ENCODE data around the gene GRK2.

Gene GRK2

DNA sequence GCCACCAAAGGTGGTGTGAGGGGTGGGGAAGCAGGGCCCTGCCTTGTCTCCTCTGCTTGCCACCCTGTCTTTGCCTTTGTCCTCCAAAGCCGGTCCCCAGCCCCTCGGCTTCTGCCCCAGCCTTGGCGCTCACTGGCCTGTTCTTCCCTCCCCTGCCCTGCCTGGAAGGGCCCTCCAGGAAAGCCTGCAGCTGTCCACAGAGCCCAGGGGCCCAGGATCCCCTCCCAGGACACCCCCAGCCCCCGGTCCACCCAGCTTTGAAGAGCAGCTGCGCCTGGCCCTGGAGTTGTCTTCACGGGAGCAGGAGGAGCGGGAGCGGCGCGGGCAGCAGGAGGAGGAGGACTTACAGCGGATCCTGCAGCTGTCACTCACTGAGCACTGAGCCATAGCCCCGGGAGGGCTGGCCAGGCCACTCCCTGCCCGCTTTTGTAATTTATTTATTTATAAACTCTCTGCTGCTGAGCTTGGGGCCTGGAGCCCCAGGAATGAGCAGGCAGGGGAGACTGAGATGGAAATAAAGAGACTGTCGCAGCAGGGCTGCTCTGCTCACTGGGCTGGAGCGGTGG, 35.8 kb downstream of the GRK2 start:
- DNase-seq, result no peak

DNA sequence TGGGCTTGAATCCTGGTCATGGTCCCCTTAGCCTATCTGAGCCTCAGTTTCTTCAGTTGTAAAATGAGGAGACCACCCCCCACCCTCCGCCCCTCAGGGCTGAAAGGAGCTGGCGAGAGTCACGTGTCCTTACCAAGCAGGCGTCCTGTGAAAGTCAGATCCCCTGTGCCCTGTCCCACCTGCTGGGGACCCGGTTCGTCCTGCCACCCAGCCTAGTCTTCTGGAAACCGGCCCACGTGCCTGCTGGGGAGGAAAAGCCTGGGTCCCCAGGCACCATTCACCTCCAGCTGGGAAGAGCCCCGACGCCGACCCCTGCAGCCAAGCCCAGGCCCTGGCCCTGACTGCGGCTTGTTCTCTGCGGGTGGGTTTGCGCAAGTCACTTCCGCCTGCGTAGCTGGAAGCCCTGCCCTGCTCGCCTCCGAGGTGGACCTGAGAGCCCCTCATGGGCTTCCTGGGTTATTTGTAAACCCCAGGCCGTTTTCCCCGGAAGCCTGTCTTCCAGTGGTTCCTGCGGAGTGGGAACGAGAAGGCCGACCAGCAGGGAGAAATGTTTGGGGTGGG, 36.4 kb downstream of the GRK2 start:
- DNase-seq, result peak; percentile 15

DNA sequence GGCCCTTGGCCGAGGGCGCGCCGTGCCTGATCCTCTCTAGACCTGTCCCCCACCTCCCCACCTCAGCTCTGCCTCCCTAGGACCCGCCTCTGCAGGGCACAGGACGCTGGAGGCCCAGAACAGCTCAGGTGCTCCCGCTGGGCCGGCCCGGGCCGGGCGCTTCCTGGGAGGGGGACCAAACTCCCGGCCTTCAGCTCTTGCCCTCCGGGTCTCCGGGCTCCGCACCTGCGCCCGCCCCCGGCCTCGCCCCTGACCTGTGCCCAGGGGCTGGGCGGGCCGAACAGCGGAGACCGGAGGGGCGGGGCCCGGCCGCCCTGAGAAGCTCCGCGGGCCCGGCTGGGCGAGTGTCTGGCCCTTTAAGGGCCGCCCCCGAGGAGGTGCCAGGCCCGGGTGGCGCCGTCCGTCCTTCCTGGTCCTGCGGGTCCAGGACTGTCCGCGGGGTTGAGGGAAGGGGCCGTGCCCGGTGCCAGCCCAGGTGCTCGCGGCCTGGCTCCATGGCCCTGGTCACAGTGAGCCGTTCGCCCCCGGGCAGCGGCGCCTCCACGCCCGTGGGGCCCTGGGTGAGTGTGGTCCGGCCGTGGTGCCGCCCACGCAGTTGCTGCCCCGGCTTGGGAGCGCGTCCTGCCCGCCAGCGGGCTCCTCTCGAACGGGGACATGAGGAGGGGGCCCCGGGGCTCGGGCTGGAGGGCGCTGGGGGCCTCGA, 37.0 kb downstream of the GRK2 start, which contains the start of gene SSH3:
Gene SSH3 (plus strand): TSS at position 399 of the 703 bp plus-strand sequence. CDS start 96 bp downstream, at position 495.
- DNase-seq, result peak; percentile 61

DNA sequence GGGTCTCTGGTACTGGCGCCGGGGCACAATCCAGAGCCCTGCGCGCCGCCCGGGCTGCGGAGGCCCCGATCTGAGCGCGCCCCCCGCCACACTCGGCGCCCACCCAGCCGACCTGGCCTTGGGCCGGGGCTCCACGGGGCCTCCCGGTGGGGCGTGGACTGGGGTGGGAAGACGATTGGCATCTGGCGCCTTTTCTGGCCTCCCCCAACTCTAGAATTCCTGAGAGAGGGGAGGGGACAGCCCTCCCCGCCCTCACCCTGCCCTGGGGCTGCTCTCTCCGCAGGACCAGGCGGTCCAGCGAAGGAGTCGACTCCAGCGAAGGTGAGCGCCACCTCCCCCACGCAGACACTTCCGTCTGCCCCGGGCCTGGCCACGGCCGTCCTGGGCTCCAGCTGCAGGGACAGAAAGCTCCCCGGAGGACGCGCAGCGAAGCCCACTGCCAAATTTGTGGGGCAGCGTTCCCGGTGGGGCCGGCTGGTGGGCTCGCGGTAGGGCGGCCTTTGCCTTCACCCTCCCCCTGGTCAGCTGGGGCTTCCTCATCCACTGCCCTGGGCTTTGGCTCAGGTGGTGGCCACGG, 37.6 kb downstream of the GRK2 start:
- DNase-seq, result no peak

DNA sequence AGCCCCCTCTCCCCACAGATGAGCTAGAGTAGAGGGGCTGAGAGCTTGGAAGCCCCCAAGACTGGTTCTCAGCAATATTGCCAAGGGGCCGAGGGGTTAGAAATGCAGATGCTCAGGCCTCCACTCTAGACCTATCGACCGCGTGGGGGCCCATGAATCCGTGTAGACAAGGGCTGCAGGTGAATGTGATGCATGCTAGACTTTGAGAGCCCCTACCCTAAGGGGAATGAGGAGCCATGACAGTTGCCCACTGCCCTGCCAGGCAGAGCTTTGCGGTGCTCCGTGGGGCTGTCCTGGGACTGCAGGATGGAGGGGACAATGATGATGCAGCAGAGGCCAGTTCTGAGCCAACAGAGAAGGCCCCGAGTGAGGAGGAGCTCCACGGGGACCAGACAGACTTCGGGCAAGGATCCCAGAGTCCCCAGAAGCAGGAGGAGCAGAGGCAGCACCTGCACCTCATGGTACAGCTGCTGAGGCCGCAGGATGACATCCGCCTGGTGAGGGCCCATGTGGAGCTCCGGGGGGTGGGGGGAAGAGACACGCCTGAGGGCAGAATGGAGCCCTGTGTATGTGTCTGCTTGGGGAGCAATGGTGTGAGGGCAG, 38.3 kb downstream of the GRK2 start:
- no peak for DNase-seq

DNA sequence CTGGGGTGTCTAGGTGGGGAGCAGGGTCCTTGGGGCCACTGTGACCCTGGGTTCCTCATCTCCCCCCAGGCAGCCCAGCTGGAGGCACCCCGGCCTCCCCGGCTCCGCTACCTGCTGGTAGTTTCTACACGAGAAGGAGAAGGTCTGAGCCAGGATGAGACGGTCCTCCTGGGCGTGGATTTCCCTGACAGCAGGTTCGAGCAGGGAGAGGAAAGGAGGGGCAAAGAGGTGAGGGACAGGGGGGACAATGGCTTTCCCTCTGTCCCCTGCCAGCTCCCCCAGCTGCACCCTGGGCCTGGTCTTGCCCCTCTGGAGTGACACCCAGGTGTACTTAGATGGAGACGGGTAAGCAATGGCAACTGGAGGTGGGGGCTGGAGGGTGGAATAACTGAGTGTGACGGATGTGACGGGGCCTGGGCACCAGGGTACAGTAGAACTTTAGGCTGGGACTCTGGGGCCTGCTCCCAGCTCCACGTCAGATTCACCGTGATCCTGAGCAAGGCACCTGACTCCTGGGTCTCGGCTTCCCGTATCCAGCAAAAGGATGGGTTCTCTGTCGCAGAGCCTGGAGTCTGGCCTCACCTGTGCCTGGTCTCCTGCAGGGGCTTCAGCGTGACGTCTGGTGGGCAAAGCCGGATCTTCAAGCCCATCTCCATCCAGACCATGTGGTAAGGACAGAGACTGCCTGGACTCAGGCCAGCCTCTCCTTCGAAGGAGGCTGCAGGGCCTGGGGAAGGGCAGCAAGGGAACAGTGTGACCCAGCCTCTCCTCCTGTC, 40.7 kb downstream of the GRK2 start:
- no peak for DNase-seq

DNA sequence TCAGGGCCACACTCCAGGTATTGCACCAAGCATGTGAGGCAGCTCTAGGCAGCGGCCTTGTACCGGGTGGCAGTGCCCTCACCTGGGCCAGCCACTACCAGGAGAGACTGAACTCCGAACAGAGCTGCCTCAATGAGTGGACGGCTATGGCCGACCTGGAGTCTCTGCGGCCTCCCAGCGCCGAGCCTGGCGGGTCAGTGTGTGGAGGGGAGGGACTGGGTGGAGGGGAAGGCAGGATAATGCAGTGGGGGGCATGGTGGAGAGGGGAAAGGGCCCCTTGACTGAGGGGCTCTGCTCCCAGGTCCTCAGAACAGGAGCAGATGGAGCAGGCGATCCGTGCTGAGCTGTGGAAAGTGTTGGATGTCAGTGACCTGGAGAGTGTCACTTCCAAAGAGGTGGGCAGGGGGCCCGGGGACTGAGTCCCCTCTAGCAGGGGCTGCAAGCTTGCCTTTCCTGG, 41.3 kb downstream of the GRK2 start:
- no peak for DNase-seq

DNA sequence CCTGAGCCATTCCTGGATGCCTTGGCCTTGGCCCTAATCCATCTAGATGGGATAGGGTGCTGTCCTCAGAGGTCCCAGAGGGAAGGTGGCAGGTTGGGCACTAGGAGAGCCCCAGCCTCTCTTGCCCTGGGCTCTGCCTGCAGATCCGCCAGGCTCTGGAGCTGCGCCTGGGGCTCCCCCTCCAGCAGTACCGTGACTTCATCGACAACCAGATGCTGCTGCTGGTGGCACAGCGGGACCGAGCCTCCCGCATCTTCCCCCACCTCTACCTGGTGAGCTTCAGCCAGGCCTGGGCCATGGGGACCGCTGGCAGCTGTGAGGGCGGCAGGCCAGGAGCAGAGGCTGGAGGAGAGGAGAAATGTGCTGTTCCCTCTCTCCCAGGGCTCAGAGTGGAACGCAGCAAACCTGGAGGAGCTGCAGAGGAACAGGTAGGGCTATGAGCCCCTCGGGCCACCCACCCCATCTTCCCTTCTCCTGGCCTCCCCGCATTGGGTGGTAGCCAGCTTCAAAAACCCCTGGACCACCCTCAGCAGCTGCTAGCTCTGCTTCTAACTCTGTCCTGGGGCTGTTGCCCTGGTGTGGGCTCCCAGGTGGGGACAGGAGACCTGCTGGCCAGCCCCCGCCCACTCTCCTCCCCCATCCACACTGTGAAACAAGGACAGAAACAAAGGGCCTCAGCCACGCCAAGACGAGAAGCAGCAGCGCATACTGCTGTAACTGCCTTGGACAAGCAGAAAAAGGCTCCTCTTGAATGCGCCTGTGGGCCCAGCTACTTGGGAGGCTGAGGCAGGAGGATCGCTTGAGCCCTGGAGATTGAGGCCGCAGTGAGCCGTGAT, 42.0 kb downstream of the GRK2 start:
- DNase-seq, result no peak

DNA sequence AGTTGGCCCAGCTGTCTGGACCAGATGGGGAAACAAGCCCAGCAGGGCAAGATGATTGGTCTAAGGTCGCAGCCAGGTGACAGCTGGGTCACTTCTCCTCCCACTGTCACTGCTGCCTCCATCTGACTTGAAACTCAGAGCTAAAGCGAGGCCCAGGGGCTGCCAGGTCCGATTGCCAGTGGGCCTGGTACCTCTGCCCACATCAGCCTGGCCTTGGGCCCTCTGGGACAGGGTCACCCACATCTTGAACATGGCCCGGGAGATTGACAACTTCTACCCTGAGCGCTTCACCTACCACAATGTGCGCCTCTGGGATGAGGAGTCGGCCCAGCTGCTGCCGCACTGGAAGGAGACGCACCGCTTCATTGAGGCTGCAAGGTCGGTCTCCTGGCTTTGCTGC, 42.9 kb downstream of the GRK2 start:
- DNase-seq, result no peak

DNA sequence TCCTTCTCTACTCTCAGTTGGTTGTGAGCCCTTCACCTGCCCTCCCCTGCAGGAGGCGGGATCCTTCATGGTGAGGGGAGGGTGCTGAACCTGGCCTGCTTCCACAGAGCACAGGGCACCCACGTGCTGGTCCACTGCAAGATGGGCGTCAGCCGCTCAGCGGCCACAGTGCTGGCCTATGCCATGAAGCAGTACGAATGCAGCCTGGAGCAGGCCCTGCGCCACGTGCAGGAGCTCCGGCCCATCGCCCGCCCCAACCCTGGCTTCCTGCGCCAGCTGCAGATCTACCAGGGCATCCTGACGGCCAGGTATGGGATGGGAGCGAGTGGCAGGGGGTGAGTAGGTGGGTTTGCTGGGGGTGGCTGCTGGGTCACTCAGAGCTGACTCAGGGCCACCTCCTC, 43.4 kb downstream of the GRK2 start:
- no peak for DNase-seq

DNA sequence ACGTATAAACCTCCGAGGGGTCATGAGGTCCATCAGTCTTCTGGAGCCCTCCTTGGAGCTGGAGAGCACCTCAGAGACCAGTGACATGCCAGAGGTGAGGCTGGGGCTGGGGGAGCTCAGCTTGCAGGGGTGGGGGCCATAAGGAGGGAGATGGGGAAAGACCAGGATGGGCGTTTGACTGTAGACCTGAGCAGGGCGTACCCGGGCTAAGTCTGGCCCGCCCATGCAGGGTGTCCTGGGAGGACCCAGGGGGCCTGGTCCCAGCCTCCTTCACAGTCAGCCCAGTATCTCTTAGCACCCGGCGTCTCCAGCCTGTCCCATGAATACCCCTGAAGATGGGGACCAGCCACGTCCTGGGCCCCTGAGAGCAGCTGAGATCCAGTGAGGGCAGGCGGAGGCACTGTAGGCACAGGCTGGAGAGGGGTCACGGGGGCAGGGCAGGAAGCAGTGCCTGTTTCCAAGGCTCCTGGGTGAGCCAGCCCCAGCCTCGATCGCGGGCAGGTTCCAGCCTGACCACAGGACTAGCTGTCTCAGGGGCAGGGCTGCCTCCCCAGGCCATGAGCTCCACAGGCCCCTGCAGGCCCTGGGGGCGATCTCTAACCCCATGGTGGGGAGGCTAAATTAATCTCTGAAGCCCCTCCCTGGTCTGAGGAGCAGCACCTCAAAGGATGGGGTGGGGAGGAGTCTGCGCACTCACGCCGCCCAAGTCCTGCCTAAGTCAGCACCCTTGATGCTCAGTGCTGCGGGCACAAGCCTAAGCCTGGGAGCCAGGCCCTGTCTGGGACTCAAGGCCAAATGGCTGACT, 44.2 kb downstream of the GRK2 start:
- DNase-seq, result no peak

DNA sequence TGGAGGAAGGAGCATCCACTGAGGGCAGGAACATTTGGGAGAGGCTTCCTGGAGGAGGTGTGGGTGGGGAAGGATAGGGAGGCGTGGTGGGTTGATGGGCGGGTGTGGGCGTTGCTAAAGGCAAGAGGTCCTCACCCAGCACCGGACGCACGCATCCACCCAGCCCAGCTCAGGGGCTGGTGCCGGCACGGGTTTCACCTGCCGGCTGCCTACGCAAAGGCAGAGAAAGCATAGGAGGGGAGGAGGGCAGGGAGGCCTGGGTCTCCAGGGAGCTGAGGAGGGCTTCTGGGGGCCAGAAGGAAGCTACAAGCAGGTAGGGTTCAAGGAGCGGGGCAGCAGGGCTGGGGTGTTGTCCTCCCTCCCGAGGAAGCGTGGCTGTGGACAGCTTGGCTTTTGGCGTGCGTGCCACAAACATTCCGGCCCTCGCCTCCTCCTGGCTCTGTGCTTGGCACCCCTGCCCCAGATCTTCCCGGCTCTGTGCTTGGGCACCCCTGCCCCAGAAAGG, 44.8 kb downstream of the GRK2 start:
- DNase-seq, result no peak

DNA sequence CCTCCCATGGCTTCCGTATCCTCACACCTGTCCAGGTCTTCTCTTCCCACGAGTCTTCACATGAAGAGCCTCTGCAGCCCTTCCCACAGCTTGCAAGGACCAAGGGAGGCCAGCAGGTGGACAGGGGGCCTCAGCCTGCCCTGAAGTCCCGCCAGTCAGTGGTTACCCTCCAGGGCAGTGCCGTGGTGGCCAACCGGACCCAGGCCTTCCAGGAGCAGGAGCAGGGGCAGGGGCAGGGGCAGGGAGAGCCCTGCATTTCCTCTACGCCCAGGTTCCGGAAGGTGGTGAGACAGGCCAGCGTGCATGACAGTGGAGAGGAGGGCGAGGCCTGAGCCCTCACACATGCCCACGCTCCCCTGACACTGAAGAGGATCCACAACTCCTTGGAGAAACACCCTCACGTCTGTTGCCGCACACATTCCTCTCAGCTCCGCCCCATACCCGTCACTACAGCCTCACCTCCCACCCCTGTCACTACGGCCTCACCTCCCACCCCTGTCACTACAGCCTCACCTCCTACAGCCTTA, 45.3 kb downstream of the GRK2 start:
- no peak for DNase-seq

DNA sequence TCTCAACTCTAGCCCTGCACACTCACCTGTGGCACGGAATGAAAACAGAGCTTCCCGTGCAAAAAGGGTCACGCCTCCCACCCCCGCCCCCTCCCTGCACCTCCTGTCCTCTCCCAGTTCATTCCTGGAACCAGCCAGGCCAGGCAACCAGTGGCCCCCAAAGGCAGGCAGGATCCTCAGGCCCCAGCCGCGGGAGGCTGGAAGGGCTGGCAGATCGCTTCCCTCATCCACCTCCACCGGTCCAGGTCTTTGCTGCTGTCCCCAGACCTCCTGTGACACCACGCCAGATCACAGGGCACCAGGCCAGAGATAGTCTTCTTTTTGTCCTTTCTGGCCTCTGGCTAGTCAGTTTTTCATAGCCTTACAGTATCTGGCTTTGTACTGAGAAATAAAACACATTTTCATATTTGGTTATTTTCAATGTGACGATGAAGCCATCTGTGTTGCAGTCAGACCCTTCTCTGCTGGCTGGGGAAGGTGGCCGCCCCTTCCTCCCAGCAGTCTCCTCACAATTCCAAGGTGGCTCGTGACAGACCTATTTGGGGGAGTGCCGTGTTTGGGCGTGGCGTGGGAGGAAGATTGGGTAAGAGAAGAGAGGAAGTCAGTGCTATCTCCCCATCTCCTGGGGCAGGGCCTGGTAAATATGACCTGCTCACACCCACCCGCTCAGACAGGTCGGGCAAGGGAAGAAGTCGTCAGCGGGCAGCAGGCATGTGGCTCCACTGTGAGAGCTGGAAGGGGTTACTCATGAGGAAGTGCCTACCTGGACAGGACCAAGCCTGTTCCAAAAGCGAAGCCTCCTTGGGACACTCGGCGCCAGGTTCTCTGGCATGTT, 46.1 kb downstream of the GRK2 start:
- DNase-seq, result peak; percentile 82

DNA sequence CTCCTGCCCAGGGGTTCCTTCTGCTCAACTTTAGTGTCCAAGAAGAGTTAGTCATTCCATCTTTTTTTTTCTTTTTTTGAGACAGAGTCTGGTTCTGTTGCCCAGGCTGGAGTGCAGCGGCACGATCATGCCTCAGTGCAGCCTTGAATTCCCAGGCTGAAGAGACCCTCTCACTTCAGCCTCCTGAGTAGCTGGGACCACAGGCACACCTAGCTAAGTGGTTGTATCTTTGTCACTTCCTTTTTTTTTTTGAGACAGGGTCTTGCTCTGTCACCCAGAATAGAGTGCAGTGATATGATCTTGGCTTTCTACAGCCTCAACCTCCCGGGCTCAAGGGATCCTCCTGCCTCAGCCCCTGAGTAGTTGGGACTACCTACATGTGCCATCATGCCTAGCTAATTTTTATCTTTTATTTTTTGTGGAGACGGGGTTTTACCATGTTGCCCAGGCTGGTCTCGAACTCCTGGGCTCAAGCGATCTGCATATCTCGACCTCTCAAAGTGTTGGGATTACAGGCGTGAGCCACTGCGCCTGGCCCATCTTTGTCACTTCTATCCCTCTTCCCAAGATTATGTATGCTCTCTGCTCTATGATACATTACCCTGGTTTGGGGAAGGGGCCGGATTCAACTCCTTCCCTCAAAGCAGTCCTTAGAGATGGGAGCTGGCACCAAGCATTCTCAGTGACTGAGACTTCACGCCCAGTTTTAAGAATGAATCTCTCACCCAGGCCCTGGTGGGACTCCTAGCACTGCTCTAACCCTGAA, 47.0 kb downstream of the GRK2 start:
- no peak for DNase-seq

DNA sequence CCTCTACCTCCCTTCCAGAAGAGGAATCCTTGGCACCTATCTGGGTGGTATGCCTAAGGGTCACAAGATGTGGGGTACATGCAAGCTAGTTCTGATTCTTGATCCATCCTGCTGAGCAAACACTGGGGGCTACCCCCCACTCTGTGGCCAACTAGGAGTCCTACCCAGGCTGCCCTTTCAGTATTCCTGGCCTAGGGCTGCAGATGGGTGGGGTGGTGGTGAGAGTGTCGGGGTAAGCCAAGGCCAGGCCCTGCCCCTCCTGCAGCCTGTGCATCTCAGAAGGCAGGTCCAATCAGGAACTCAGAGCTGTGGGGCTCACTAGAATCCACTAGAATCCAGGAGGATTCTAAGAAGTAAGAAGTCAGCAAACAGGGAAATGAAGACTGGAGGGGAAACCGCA, 47.9 kb downstream of the GRK2 start:
- no peak for DNase-seq

DNA sequence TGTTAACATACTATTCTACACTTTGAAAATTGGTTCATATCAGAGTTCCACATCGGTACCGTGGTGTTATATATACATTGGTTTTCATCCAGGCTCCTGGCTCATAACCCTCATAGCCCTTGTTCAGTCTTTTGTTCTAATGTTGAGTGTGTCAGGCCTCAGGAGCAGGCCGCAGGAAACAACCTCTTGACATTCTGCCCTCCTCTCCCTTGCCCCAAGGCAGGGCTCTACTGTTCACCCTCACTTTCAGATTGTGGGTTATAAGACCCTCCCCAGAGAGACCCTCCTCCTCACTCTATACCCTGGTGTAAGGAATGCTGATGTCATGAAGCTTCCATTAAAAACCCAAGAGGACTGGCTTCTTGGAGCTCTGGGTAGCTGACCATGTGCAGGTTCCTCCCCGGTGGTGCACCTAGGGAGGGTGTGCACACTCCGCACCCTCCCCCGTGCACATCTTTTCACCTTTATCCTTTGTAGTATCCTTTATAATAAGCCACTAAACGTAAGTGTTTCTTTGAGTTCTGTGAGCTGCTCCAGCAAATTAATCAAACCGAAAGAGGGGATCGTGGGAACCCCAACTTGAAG, 49.1 kb downstream of the GRK2 start:
- DNase-seq, result no peak

DNA sequence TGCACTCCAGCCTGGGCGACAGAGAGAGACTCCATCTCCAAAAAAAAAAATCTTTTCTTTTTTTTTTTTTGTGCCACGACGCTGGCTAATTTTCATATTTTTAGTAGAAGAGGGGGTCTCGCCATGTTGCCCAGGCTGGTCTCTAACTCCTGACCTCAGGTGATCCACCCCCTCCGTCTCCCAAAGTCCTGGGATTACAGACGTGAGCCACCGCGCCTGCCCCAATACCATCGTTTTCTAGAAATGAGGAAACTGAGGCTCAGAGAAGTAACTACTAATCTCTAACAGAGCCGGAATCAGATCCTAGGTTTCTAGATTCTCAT, 50.6 kb downstream of the GRK2 start:
- no peak for DNase-seq

Measured in OCI-M1 (cell line).